Suppressor macrophage treated with lipopolysaccharide for 4 hours (primary cell): ENCODE measurements around the gene MYO1E.

Experiments
- DNase-seq: peaks from one replicate; pipeline ENCODE4 v3.0.0-alpha.2; 2020

Gene MYO1E

DNA sequence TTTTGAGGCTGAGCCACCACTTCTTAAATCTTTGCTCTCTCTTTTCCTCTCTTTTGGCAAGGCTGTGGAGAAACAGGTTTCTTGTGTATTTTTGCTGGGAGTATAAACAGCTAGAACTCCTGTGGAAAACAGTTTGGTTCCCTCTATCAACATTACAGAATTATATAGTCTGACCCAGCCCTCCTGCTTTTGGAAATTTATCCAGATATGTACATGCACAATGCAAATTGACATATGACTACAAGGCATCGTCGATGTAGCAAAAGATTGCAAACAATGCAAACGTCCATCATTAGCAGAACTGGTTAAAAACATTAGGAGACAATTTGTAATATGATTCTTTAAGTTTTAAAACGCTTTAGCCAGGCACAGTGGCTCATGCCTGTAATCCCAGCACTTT, 12.5 kb upstream of the MYO1E start:
- DNase-seq: no peak

DNA sequence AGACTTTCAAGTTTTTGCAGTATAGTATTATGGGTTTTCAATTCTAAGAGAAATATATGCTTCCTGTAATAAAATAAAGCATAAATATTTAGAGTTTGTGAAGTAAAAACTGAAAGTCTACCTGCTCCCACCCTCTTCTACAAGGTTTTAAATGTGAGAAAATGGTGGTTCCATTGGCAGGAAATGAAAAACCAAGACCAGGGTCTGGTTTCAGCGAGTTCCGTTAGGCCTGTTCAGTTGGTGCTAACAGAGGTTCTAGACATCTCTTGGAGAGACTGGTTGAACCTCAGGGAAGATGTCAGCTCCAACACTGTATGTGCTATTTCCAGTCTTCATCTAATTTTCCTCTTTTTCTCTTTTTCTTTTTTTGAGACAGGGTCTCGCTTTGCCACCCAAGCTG, 11.8 kb upstream of the MYO1E start:
- no peak for DNase-seq

DNA sequence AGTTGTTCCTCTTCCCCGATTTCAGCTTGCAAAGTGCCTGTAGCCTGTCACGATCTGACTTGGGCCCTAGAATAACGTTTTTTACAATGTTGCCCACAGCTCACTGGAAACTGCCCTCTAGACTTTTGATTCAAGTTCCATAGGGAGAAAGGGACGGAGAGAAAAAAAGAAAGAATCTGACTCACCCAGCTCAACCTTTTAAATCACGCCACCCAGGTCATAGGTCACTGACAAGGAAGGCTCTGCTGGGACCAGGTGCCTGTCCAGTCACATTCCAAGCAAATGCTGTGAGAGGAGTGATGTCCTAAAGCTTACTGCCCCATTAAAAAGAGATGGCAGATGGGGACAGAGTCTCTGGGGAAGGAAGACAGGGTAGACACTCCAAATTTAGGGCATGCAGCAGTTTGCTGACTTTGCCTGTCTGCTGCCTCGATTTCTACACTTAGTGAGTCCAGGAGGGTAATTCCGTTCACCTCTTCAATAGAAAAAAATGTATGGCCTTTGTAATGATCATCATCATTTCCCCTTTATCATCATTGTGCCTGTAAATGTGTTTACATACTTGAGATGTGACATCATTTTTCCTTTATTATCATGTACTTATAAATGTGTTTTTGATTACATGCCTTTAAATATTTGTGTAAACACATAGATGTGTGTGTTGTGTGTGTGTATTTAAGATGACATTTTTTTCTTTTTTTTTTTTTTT, 8.4 kb upstream of the MYO1E start:
- no peak for DNase-seq

GRCh38 chr15:59379531-59379930, 6.9 kb upstream of the MYO1E start:
- DNase-seq: no peak

DNA sequence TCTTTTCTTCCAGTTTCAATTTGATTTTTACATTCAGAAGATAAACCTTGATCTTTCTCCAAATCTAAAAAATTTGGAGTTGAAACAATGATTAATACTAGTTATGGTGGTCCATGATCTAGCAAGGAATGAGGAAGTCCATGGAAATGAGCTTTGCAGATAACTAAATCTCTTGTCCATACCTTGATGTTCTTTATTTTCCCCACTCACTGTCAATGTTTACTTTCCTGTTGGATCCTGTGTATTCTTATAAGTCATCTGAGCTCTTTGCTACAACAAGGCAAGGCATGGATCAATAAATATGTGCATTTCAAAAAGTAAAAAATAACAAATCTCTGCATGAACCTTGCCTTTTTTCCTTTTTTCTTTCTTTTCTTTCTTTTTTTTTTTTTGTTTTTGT, 6.2 kb upstream of the MYO1E start:
- no peak for DNase-seq

- no peak for DNase-seq
Measured at GRCh38 chr15:59377924-59378323, 5.3 kb upstream of the MYO1E start.

- no peak for DNase-seq
Measured at GRCh38 chr15:59376733-59377132, 4.1 kb upstream of the MYO1E start.

DNA sequence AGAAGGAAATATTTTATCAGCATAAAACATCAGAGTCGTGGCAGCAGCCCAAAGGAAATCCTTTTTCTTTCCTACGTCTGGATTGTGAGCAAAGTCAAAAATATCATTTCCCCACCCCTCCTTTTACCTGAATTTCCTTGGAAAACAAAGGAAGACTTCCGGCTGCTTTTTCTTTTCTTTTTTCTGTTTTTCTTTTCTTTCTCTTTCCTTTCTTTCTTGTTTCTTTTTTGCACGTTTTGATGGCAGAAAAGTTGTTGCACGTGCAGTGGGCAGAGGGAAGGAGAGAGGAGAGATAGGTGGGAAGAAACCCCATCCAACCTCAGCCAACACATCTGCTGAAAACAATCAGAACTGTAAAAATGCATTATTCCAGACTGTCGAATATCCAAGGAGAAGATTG, 544 bp upstream of the MYO1E start:
- no peak for DNase-seq

DNA sequence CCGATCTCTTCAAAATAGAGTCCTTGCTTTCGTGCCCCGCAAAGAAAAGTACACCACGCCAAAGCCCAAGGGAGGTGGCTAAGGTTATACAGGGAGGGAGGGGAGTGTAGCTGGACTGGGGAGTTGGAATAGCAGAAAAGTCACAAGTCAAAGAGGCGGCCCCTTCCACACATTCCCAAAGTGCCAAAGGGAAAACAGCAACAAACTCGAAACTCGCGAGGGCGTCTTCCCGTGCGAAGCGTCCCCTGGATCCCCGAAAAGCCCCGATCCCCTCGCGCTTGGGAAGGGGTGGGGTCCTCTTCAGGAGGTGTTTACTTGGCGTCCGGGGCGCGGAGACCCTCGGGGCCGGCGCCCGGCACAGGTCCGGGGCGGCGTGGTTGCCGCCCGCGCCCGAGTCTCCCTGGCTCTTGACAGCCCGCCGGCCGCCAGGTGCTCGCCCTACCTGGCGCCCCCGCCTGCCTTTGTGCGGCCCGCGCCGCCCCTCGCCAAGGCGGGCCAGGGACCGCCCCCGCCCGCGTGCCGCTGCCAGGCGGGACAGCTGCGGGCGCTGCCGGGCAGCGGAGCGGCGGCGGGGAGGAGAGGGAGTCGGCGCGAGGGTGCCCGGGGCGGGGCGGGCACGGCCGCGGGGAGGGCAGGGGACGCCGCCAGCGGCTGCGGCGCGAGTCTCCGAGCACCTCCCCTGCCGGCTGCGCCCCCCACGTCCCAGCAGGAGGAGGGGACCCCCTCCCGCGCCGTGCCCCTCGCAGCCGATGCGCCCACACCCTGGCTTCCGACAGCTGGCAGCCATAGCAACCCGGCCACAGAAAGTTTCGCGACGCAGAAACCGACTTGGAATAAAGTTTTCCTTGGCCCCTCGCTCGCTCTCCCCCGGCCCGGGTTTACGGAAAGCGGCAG, 966 bp downstream of the MYO1E start:
- peak; percentile 56 for DNase-seq

- no peak for DNase-seq
Measured at GRCh38 chr15:59369597-59369996, 3.1 kb downstream of the MYO1E start.

DNA sequence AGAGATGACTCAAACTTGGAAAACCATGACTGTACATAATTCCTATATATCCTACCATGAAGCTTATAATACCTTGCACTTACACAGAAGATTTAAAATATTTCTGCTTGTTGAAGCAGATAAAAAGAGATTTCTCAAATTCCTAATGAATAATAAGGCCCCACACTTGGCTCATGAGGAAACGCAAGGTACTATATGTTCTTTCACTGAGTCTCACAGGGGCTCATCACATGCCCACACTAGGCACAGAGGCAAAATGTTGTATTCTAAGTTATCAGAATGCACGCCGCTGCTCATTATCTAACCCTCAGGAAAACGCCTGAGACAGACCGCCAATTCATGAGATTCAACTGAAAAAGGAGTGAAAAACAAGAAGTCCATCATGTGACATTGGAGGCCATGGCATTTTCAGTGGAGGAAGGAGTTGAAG, 5.6 kb downstream of the MYO1E start:
- DNase-seq: peak; percentile 38

GRCh38 chr15:59366333-59367021, 6.2 kb downstream of the MYO1E start:
- DNase-seq: peak; percentile 37

DNA sequence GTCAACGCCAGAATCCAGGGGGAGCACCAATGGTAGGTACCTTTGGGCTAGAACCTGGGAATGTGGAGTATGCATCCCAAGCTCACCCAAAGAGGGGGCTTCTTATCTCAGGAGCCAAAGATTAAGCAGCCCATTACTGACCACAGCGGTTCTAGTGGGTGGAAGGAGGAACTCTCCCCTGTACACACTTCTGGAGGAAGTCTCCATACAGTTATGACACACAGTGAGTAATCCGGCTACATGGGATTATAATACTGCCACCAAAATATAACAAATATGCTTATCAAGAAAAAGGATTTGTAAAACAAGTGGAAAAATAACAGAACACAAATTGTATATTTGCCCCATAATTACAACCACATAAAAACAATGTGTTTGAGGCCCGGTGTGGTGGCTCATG, 8.4 kb downstream of the MYO1E start:
- DNase-seq: peak; percentile 66

DNA sequence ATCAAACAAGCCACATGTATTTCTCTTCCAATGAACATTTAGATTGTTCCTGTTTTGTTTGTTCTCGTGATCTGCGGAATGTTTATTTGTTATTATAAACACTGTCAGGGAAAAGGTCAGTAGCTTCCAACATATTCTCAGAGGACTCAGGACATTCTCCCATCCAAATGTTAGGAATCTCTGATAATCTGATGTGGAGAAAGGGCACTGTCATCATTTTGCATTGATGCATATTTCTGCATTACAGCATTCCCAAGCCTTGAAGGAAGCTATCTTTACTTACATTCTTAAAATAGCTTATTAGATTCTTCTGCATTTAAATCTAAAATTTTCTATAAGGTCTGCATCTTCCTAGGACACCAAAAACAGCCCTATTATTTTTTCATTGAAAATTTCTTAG, 10.3 kb downstream of the MYO1E start:
- DNase-seq: no peak

DNA sequence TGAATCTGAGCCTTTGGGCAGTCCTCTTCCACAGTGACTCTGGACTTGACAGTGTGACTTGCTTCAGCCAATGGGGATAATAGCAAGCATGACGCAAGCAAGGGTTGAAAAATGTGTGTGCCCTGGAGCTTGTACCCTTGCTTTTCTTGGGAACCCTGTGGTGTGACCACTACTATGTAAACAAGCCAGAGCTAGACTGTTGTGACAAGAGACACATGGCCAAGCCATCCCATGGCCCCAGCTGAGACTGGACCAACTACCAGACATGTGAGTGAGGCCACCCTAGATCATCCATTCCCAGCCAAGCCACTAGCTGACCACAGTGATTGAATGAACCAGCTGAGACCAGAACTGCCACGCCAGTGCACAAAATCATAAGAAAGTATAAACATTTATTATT, 11.8 kb downstream of the MYO1E start:
- DNase-seq: no peak

DNA sequence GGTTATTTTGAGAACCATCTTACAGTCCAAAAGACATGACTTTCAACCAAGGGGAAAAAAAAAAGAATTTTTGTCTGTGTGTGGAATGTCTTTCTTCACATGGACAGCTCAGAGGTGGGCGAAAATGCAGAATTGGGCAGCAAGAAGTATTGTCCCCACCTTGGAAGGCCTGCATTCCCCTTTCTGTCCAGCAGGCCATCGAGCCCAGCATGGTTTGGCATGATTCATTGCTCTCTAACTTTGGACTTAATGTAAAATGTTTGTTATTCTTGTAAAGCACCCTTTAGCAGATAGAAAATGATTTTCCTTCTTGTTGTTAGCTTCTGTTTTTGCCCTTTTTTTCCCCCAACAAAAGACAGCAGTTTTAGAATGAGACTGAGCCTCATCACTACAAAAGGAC, 12.4 kb downstream of the MYO1E start:
- no peak for DNase-seq

- no peak for DNase-seq
Measured at GRCh38 chr15:59355730-59356129, 16.9 kb downstream of the MYO1E start.

DNA sequence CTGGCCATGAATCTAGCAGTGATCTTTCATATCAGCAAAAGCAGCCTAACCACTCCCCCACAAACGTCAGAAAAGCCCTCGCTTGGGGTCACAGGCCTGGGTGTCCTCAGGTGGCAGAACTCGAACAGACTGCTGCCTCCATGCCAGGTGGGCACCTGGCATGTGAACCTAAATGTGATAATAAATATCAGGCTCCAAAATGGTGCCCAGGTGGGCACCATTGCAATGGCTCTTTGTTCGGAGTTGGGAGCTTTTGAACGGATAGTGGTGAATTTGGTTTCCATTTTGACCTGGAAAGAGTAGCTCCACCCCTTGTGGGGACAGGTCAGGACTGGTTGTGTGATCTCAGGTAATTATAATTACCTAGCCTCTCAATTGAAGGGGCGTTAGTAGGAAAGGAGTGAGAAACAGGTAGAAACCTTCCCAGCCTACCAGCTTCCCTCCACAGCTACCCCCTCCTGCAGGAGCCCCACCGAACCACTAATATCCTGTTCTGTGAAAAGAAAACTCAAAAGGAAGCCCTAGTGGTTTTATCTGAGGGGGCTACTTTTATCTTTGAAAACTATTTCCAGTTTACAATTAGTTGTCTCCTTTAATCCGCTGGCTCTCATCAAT, 18.1 kb downstream of the MYO1E start:
- DNase-seq: no peak

DNA sequence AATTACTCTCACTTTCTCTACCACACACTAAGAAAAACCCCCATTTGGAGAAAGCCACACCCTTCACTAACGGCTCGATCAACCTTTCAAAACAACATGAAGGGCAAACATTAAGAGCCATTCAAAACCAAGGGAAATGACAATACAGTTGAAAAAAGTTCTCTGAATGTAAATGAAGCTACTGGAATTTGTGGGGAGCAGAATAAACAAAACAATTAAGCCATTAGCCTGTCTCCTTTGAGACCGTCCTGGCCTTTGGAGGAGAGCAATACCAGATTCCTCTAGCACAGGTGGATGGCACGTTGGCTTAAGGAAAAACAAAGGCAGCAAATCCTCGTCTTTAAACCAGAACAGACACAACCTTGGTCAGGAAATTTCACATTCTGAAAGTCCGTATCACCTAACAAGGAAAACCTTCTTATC, 18.7 kb downstream of the MYO1E start:
- DNase-seq: no peak

GRCh38 chr15:59352683-59353082, 20.0 kb downstream of the MYO1E start:
- no peak for DNase-seq

- no peak for DNase-seq
Measured at GRCh38 chr15:59352189-59352588, 20.5 kb downstream of the MYO1E start.

- no peak for DNase-seq
Measured at GRCh38 chr15:59350421-59350732, 22.3 kb downstream of the MYO1E start.

GRCh38 chr15:59349680-59350420, 22.8 kb downstream of the MYO1E start:
- peak; percentile 93 for DNase-seq
